ENCODE measurements around the gene VAV2. TPM values are rescaled to one million over a fixed set of nuclear protein-coding genes. Genes with fewer than 3 reads are reported as not detected.

VAV2 gene
- total and polyA plus RNA-seq, 7 donors, result 3.8 to 23.3 (median 7.2) TPM

- DNase-seq, result peak; percentile 58
- TF ChIP-seq, protein P1, sequence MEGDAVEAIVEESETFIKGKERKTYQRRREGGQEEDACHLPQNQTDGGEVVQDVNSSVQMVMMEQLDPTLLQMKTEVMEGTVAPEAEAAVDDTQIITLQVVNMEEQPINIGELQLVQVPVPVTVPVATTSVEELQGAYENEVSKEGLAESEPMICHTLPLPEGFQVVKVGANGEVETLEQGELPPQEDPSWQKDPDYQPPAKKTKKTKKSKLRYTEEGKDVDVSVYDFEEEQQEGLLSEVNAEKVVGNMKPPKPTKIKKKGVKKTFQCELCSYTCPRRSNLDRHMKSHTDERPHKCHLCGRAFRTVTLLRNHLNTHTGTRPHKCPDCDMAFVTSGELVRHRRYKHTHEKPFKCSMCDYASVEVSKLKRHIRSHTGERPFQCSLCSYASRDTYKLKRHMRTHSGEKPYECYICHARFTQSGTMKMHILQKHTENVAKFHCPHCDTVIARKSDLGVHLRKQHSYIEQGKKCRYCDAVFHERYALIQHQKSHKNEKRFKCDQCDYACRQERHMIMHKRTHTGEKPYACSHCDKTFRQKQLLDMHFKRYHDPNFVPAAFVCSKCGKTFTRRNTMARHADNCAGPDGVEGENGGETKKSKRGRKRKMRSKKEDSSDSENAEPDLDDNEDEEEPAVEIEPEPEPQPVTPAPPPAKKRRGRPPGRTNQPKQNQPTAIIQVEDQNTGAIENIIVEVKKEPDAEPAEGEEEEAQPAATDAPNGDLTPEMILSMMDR (IDR thresholded peaks at IDR 0.05), result no peak
- no peak for TF ChIP-seq EP300 (IDR thresholded peaks at IDR 0.05)
- TF ChIP-seq POLR2AphosphoS5 (IDR thresholded peaks at IDR 0.05), result no peak
- no peak for TF ChIP-seq POLR2A (IDR thresholded peaks at IDR 0.05)
- H3K27me3 ChIP-seq, result no peaks in the 10 kb centered on the region
- H3K4me1 ChIP-seq, result peaks cover 0 to 16% (median 15%) of the 10 kb centered on the region in 4 donors
- H3K9me3 ChIP-seq, result no peaks in the 10 kb centered on the region
- H3K4me3 ChIP-seq, result no peak overlapping the region
- no peak overlapping the region for H3K27ac ChIP-seq
- intact Hi-C loops (cut with DNase I), result loop anchor here (10.0 kb wide), 1 partner anchor 320 kb away; the partner anchor contains the start of gene REXO4
- no peaks in the 10 kb centered on the region for H3K36me3 ChIP-seq
- WGBS, 2 donors, result 68 to 76% methylated on average over 23 of the region's 23 CpGs
Observed at GRCh38 chr9:133734590-133735414, 257.3 kb downstream of the VAV2 start.

- Histone ChIP-seq H3K27me3 (no peaks in the 10 kb centered on the region), H3K9me3 (no peaks in the 10 kb centered on the region), H3K27ac (no peak overlapping the region), H3K4me1 (peaks cover 0 to 16% (median 15%) of the 10 kb centered on the region in 4 donors), H3K4me3 (no peak overlapping the region), H3K36me3 (no peaks in the 10 kb centered on the region)
- peak; percentile 58 for DNase-seq
- TF ChIP-seq EP300 (IDR thresholded peaks at IDR 0.05) (no peak), POLR2AphosphoS5 (IDR thresholded peaks at IDR 0.05) (no peak), POLR2A (IDR thresholded peaks at IDR 0.05) (no peak)
- TF ChIP-seq, protein P1 (IDR thresholded peaks at IDR 0.05), result no peak
- 80 to 87% methylated on average over 21 of the region's 21 CpGs for WGBS, 2 donors
- intact Hi-C loops (cut with DNase I), result loop anchor here (10.0 kb wide), 1 partner anchor 319 kb away; the partner anchor contains the start of gene REXO4
Observed at GRCh38 chr9:133733796-133734533, 258.2 kb downstream of the VAV2 start.

DNA sequence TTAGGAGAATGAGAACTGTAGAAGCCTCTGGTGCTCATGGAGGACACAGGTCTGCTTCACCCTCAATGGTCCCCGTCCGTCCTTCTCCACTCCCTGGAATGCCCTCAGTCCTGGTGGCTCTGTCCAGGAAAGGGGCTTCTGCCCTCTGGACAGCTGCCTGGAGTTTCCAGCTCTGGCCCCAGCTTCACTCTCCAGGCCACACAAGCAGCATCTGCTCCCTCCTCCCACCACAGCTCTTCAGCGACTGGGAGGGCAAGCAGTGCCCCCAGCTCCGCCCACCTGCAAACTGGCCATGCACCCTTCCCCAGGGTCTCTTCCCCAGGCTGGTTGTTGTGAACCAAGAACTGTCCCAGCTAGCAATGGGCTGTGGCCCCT lies 258.7 kb downstream of the VAV2 start:
- WGBS, 2 donors, result 77 to 83% methylated on average over 4 of the region's 4 CpGs
- Histone ChIP-seq H3K9me3 (no peaks in the 10 kb centered on the region), H3K27ac (no peak overlapping the region), H3K4me3 (no peak overlapping the region), H3K27me3 (no peaks in the 10 kb centered on the region), H3K4me1 (peaks cover 0 to 14% (median 13%) of the 10 kb centered on the region in 4 donors), H3K36me3 (no peaks in the 10 kb centered on the region)
- intact Hi-C loops (cut with DNase I), result loop anchor here (10.0 kb wide), 1 partner anchor 319 kb away; the partner anchor contains the start of gene REXO4
- DNase-seq, result no peak
- TF ChIP-seq POLR2A (IDR thresholded peaks at IDR 0.05), result no peak
- TF ChIP-seq EP300 (IDR thresholded peaks at IDR 0.05), result no peak
- no peak for TF ChIP-seq POLR2AphosphoS5 (IDR thresholded peaks at IDR 0.05)
- TF ChIP-seq, protein P1 (IDR thresholded peaks at IDR 0.05), result no peak

DNA sequence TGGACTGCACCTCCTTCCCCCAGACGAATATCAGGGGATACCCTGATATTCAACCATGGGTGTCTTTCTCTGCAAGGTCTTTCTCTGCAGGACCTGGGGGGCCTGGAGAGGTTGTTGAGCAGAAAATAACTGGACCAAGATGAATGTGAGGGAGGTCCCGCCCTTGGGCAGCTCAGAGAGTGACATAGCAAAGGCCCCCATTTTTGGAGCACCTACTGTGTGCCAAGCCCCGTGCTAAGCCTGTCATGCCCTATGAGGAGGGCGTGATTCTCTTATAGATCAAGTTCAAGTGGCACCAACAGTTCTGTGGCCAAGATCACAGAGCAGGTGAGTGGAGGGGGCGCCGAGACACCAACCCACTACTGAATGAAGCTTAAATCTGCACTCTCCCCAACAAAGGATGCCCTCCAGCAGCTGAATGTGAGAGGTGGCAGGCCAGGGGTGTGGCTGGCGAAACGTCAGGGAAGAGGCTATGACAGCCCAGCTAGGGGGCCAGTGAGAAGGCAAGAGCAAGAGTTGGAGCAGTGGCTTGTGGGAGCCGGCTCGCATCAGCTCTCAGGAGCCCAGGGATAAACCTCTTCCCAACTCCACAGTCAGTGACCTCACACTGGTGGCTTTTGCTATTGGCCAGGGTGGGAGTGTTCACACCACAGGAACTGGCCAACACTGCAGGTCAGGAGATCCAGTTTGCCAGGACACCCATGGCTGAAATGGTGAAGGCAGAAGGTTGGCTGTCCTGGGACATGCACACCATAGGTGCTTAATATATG lies 259.3 kb downstream of the VAV2 start:
- Histone ChIP-seq H3K27ac (no peak overlapping the region), H3K4me3 (no peak overlapping the region), H3K36me3 (no peaks in the 10 kb centered on the region), H3K4me1 (peaks cover 0 to 9% (median 7%) of the 10 kb centered on the region in 4 donors), H3K27me3 (no peaks in the 10 kb centered on the region), H3K9me3 (no peaks in the 10 kb centered on the region)
- TF ChIP-seq POLR2A (IDR thresholded peaks at IDR 0.05), result no peak
- intact Hi-C loops (cut with DNase I), result loop anchor here (10.0 kb wide), 1 partner anchor 318 kb away; the partner anchor contains the start of gene REXO4
- WGBS, 2 donors, result 71 to 83% methylated on average over 10 of the region's 10 CpGs
- DNase-seq, result peak; percentile 35

Data from sigmoid colon (tissue), 7 donors.